Measurements from ENCODE around the gene FLNA.
"Not testable (repeated sequence)": the region's sequence is repeated elsewhere in the genome, so short reads cannot be mapped to it uniquely, and the experiment has no call there.

Gene FLNA

GRCh38 chrX:154302998-154303397, 71.4 kb downstream of the FLNA start:
- FAIRE-seq: not testable (repeated sequence)

DNA sequence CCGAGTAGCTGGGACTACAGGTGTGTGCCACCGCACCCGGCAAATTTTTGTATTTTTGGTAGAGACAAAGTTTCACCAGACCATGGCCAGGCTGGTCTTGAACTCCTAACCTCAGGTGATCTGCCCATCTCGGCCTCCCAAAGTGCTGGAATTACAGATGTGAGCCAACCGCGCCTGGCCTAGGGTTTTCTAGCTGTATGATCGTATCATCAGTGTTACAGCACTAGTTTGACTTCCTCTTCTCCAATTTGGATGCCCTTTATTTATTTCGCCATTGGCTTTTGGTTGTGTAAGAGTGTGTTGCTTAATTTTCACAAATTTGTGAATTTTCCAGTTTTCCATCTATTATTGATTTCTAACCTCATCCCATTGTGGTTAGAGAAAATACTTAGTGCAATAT, 73.6 kb downstream of the FLNA start:
- FAIRE-seq: no peak
